ENCODE data around the gene WDR35. TPM values are rescaled to one million over a fixed set of nuclear protein-coding genes. Genes with fewer than 3 reads are reported as not detected.
"Not testable (repeated sequence)": the region's sequence is repeated elsewhere in the genome, so short reads cannot be mapped to it uniquely, and the experiment has no call there.

Gene WDR35
- total RNA-seq, 1 experiment from 2014 or later, result 7.9 TPM

- H3K4me3 ChIP-seq, result no peak overlapping the region
- no peaks in the 10 kb centered on the region for H3K27me3 ChIP-seq (replicated peaks)
- 0 out of 2 replicates have a peak, but pooled peaks cover 3% of the 10 kb centered on the region for H3K36me3 ChIP-seq
- 0 out of 2 replicates have a peak, but pooled peaks cover 3% of the 10 kb centered on the region for H3K9me3 ChIP-seq (replicated peaks)
- DNase-seq (ENCODE audit: low read depth in 1 of 2, low spot score in 2 of 2), result no peak
- 0 out of 2 replicates have a peak, but pooled peaks cover 6% of the 10 kb centered on the region for H3K4me1 ChIP-seq (replicated peaks)
- H3K27ac ChIP-seq, result no peak overlapping the region
Observed at GRCh38 chr2:19887510-19887909, 102.4 kb downstream of the WDR35 start.

GRCh38 chr2:19886261-19886660, 103.6 kb downstream of the WDR35 start:
- Histone ChIP-seq H3K27ac (no peak overlapping the region), H3K4me3 (no peak overlapping the region), H3K36me3 (0 out of 2 replicates have a peak, but pooled peaks cover 3% of the 10 kb centered on the region), H3K9me3 (replicated peaks) (0 out of 2 replicates have a peak, but pooled peaks cover 3% of the 10 kb centered on the region), H3K27me3 (replicated peaks) (no peaks in the 10 kb centered on the region), H3K4me1 (replicated peaks) (0 out of 2 replicates have a peak, but pooled peaks cover 6% of the 10 kb centered on the region)
- peak in 1 of 2 experiments; percentile 34 for DNase-seq (ENCODE audit: low read depth in 1 of 2, low spot score in 2 of 2)

- Histone ChIP-seq H3K4me3 (no peak overlapping the region), H3K9me3 (replicated peaks) (0 out of 2 replicates have a peak, but pooled peaks cover 3% of the 10 kb centered on the region), H3K27ac (no peak overlapping the region), H3K4me1 (replicated peaks) (0 out of 2 replicates have a peak, but pooled peaks cover 6% of the 10 kb centered on the region), H3K27me3 (replicated peaks) (no peaks in the 10 kb centered on the region), H3K36me3 (no peaks in the 10 kb centered on the region)
- DNase-seq (ENCODE audit: low read depth in 1 of 2, low spot score in 2 of 2), result peak in 1 of 2 experiments; percentile 21
Observed at GRCh38 chr2:19885791-19886190, 104.1 kb downstream of the WDR35 start.

- H3K27me3 ChIP-seq (replicated peaks), result no peaks in the 10 kb centered on the region
- H3K9me3 ChIP-seq (replicated peaks), result 0 out of 2 replicates have a peak, but pooled peaks cover 3% of the 10 kb centered on the region
- H3K4me1 ChIP-seq (replicated peaks), result no peaks in the 10 kb centered on the region
- peak in 1 of 2 experiments; percentile 25 for DNase-seq (ENCODE audit: low read depth in 1 of 2, low spot score in 2 of 2)
- H3K27ac ChIP-seq, result no peak overlapping the region
- no peaks in the 10 kb centered on the region for H3K36me3 ChIP-seq
- no peak overlapping the region for H3K4me3 ChIP-seq
Observed at GRCh38 chr2:19883971-19884720, 105.8 kb downstream of the WDR35 start.

- Histone ChIP-seq H3K36me3 (no peaks in the 10 kb centered on the region), H3K27me3 (replicated peaks) (no peaks in the 10 kb centered on the region), H3K27ac (no peak overlapping the region), H3K9me3 (replicated peaks) (0 out of 2 replicates have a peak, but pooled peaks cover 3% of the 10 kb centered on the region), H3K4me1 (replicated peaks) (no peaks in the 10 kb centered on the region), H3K4me3 (no peak overlapping the region)
- DNase-seq (ENCODE audit: low read depth in 1 of 2, low spot score in 2 of 2), result peak in 1 of 2 experiments; percentile 11
Observed at GRCh38 chr2:19883486-19883885, 106.4 kb downstream of the WDR35 start.

- no peaks in the 10 kb centered on the region for H3K27me3 ChIP-seq (replicated peaks)
- DNase-seq (ENCODE audit: low read depth in 1 of 2, low spot score in 2 of 2), result peak in 1 of 2 experiments; percentile 17
- H3K4me1 ChIP-seq (replicated peaks), result no peaks in the 10 kb centered on the region
- 0 out of 2 replicates have a peak, but pooled peaks cover 3% of the 10 kb centered on the region for H3K9me3 ChIP-seq (replicated peaks)
- H3K36me3 ChIP-seq, result no peaks in the 10 kb centered on the region
- no peak overlapping the region for H3K27ac ChIP-seq
- H3K4me3 ChIP-seq, result no peak overlapping the region
Observed at GRCh38 chr2:19882286-19882685, 107.6 kb downstream of the WDR35 start.

GRCh38 chr2:19881908-19882265, 108.0 kb downstream of the WDR35 start:
- H3K9me3 ChIP-seq (replicated peaks), result 0 out of 2 replicates have a peak, but pooled peaks cover 3% of the 10 kb centered on the region
- H3K36me3 ChIP-seq, result no peaks in the 10 kb centered on the region
- no peak overlapping the region for H3K27ac ChIP-seq
- no peaks in the 10 kb centered on the region for H3K27me3 ChIP-seq (replicated peaks)
- no peak overlapping the region for H3K4me3 ChIP-seq
- no peaks in the 10 kb centered on the region for H3K4me1 ChIP-seq (replicated peaks)
- DNase-seq (ENCODE audit: low read depth in 1 of 2, low spot score in 2 of 2), result peak in 1 of 2 experiments; percentile 11

GRCh38 chr2:19881221-19881907, 108.5 kb downstream of the WDR35 start:
- H3K9me3 ChIP-seq (replicated peaks), result 0 out of 2 replicates have a peak, but pooled peaks cover 3% of the 10 kb centered on the region
- H3K27ac ChIP-seq, result no peak overlapping the region
- no peaks in the 10 kb centered on the region for H3K27me3 ChIP-seq (replicated peaks)
- no peaks in the 10 kb centered on the region for H3K36me3 ChIP-seq
- H3K4me3 ChIP-seq, result no peak overlapping the region
- H3K4me1 ChIP-seq (replicated peaks), result no peaks in the 10 kb centered on the region
- no peak for DNase-seq (ENCODE audit: low read depth in 1 of 2, low spot score in 2 of 2)

- not testable (repeated sequence) for H3K9me3 ChIP-seq (replicated peaks); H3K4me3 ChIP-seq; H3K4me1 ChIP-seq (replicated peaks)
Observed at GRCh38 chr2:19880191-19880590, 109.7 kb downstream of the WDR35 start.

GRCh38 chr2:19879120-19879519, 110.8 kb downstream of the WDR35 start:
- Histone ChIP-seq H3K9me3 (replicated peaks) (0 out of 2 replicates have a peak, but pooled peaks cover 3% of the 10 kb centered on the region), H3K4me1 (replicated peaks) (peaks cover 14% of the 10 kb centered on the region)
- DNase-seq (ENCODE audit: low read depth in 1 of 2, low spot score in 2 of 2), result peak in 1 of 2 experiments; percentile 39

More at GRCh38 chr2:19880191-19880590, 109.7 kb downstream of the WDR35 start:
- not testable (repeated sequence) for H3K27me3 ChIP-seq (replicated peaks); H3K27ac ChIP-seq; H3K36me3 ChIP-seq; DNase-seq (ENCODE audit: low read depth in 1 of 2, low spot score in 2 of 2)

GRCh38 chr2:19878268-19879046, 111.4 kb downstream of the WDR35 start:
- no peak overlapping the region for H3K4me3 ChIP-seq
- peak in 1 of 2 experiments; percentile 25 for DNase-seq (ENCODE audit: low read depth in 1 of 2, low spot score in 2 of 2)
- no peaks in the 10 kb centered on the region for H3K27me3 ChIP-seq (replicated peaks)
- H3K36me3 ChIP-seq, result no peaks in the 10 kb centered on the region
- H3K9me3 ChIP-seq (replicated peaks), result 0 out of 2 replicates have a peak, but pooled peaks cover 3% of the 10 kb centered on the region
- H3K4me1 ChIP-seq (replicated peaks), result peaks cover 14% of the 10 kb centered on the region
- no peak overlapping the region for H3K27ac ChIP-seq

More at GRCh38 chr2:19879120-19879519, 110.8 kb downstream of the WDR35 start:
- no peaks in the 10 kb centered on the region for H3K36me3 ChIP-seq
- no peaks in the 10 kb centered on the region for H3K27me3 ChIP-seq (replicated peaks)
- H3K4me3 ChIP-seq, result no peak overlapping the region
- no peak overlapping the region for H3K27ac ChIP-seq

GRCh38 chr2:19876751-19877150, 113.2 kb downstream of the WDR35 start:
- peaks cover 14% of the 10 kb centered on the region for H3K4me1 ChIP-seq (replicated peaks)
- no peak overlapping the region for H3K4me3 ChIP-seq
- DNase-seq (ENCODE audit: low read depth in 1 of 2, low spot score in 2 of 2), result peak in 1 of 2 experiments; percentile 23
- no peaks in the 10 kb centered on the region; the same call in 1 of the 2 replicates for H3K9me3 ChIP-seq (replicated peaks)
- no peak overlapping the region for H3K27ac ChIP-seq
- no peaks in the 10 kb centered on the region for H3K36me3 ChIP-seq
- H3K27me3 ChIP-seq (replicated peaks), result no peaks in the 10 kb centered on the region

GRCh38 chr2:19875280-19875679, 114.6 kb downstream of the WDR35 start:
- DNase-seq (ENCODE audit: low read depth in 1 of 2, low spot score in 2 of 2), result peak in 1 of 2 experiments; percentile 27
- Histone ChIP-seq H3K4me3 (no peak overlapping the region), H3K9me3 (replicated peaks) (no peaks in the 10 kb centered on the region; the same call in 1 of the 2 replicates), H3K36me3 (no peaks in the 10 kb centered on the region), H3K27ac (no peak overlapping the region), H3K27me3 (replicated peaks) (no peaks in the 10 kb centered on the region), H3K4me1 (replicated peaks) (peaks cover 14% of the 10 kb centered on the region)
